Testis (tissue), 2 donors: ENCODE measurements around the gene SLC38A2.

Experiments used
- CTCF ChIP-seq, 3 experiments: fragments of 450-650 bp in 2 of 3; fragments of 200-600 bp in 1 of 3; sonication (generic) in 1 of 3; IDR thresholded peaks; one replicate each; pipeline ENCODE4 v1.5.1; 2016 to 2019; ENCODE audit warnings: antibody characterized with exemption in 3 of 3, mild to moderate bottlenecking in 2 of 3, moderate library complexity in 1 of 3
- POLR2A ChIP-seq: fragments of 450-650 bp; IDR thresholded peaks from one replicate; pipeline ENCODE4 v1.6.1; 2017; ENCODE audit warnings: antibody characterized with exemption, mild to moderate bottlenecking, moderate library complexity

GRCh38 chr12:46357438-46358324, 14.9 kb downstream of the SLC38A2 start:
- TF ChIP-seq CTCF (IDR thresholded peaks at IDR 0.05) (no peak), POLR2A (no peak)
